A204.1 (cell line): ENCODE data around the gene GPLD1.
A peak's percentile ranks its signal among the peaks of the same experiment; 100 is the strongest.
"Not testable (repeated sequence)": the region's sequence is repeated elsewhere in the genome, so short reads cannot be mapped to it uniquely, and the experiment has no call there.

ENCODE experiments used
- FAIRE-seq: peaks from 2 replicates; lab custom pipeline; 2012; peaks lifted over from hg19 to GRCh38; lab: Jason Lieb, UNC

The GPLD1 gene

GRCh38 chr6:24489470-24489869 lies at the start of gene GPLD1:
TSS of gene GPLD1 (minus strand) at chr6:24489578. CDS start at chr6:24489511, 67 bp downstream.
- no peak for FAIRE-seq

GRCh38 chr6:24537771-24538385 lies 48.5 kb upstream of the GPLD1 start:
- FAIRE-seq: peak; percentile 71

- no peak for FAIRE-seq
These were observed 47.8 kb upstream of the GPLD1 start for GRCh38 chr6:24537082-24537699.

- FAIRE-seq: no peak
These were observed 47.1 kb upstream of the GPLD1 start for GRCh38 chr6:24536466-24536865.

- no peak for FAIRE-seq
These were observed 45.8 kb upstream of the GPLD1 start for GRCh38 chr6:24535210-24535609.

GRCh38 chr6:24534329-24534728 lies 45.0 kb upstream of the GPLD1 start:
- no peak for FAIRE-seq

GRCh38 chr6:24529985-24530384 lies 40.6 kb upstream of the GPLD1 start:
- FAIRE-seq: no peak

GRCh38 chr6:24524805-24525204 lies 35.4 kb upstream of the GPLD1 start:
- FAIRE-seq: peak; percentile 53

- no peak for FAIRE-seq
These were observed 35.0 kb upstream of the GPLD1 start for GRCh38 chr6:24524329-24524728.

- no peak for FAIRE-seq
These were observed 33.1 kb upstream of the GPLD1 start for GRCh38 chr6:24522228-24523176.

- FAIRE-seq: no peak
These were observed 31.7 kb upstream of the GPLD1 start for GRCh38 chr6:24520929-24521546.

GRCh38 chr6:24517659-24518543 lies 28.5 kb upstream of the GPLD1 start:
- FAIRE-seq: no peak

- FAIRE-seq: no peak
These were observed 24.2 kb upstream of the GPLD1 start for GRCh38 chr6:24513602-24514001.

GRCh38 chr6:24511976-24512375 lies 22.6 kb upstream of the GPLD1 start:
- not testable (repeated sequence) for FAIRE-seq

- FAIRE-seq: no peak
These were observed 17.6 kb upstream of the GPLD1 start for GRCh38 chr6:24506814-24507520.

- no peak for FAIRE-seq
These were observed 15.5 kb upstream of the GPLD1 start for GRCh38 chr6:24504649-24505586.

- FAIRE-seq: no peak
These were observed 14.9 kb upstream of the GPLD1 start for GRCh38 chr6:24504287-24504648.

GRCh38 chr6:24501914-24502313 lies 12.5 kb upstream of the GPLD1 start:
- FAIRE-seq: no peak

GRCh38 chr6:24501374-24501773 lies 12.0 kb upstream of the GPLD1 start:
- no peak for FAIRE-seq

- no peak for FAIRE-seq
These were observed 11.3 kb upstream of the GPLD1 start for GRCh38 chr6:24500683-24501082.
